HUES48 (cell line): ENCODE results near the gene CDHR4.

Experiments used
- H3K27ac ChIP-seq: one replicate; pipeline ENCODE4 v1.7.0; 2013; ENCODE audit warnings: low read depth, low read length, inconsistent platforms
- H3K27me3 ChIP-seq: 2 replicates; pipeline ENCODE4 v1.6.1; 2013; ENCODE audit warnings: mild to moderate bottlenecking, low read length; ENCODE audit not compliant: control insufficient read depth, insufficient read depth
- H3K36me3 ChIP-seq: 2 replicates; pipeline ENCODE4 v1.6.1; 2013; ENCODE audit warnings: low read length; ENCODE audit not compliant: control insufficient read depth, insufficient read depth
- H3K4me1 ChIP-seq: 2 replicates; pipeline ENCODE4 v1.6.1; 2013; ENCODE audit warnings: mild to moderate bottlenecking, low read length; ENCODE audit not compliant: control insufficient read depth, insufficient read depth
- H3K4me3 ChIP-seq: 2 replicates; pipeline ENCODE4 v1.5.1; 2013; ENCODE audit warnings: mild to moderate bottlenecking, low read depth, low read length
- H3K9ac ChIP-seq: 2 replicates; pipeline ENCODE4 v1.6.1; 2013; ENCODE audit warnings: mild to moderate bottlenecking, low read depth, low read length, moderate library complexity
- H3K9me3 ChIP-seq: 2 replicates; pipeline ENCODE4 v1.6.1; 2013; ENCODE audit warnings: low read length; ENCODE audit not compliant: control insufficient read depth, insufficient read depth

The CDHR4 gene

DNA sequence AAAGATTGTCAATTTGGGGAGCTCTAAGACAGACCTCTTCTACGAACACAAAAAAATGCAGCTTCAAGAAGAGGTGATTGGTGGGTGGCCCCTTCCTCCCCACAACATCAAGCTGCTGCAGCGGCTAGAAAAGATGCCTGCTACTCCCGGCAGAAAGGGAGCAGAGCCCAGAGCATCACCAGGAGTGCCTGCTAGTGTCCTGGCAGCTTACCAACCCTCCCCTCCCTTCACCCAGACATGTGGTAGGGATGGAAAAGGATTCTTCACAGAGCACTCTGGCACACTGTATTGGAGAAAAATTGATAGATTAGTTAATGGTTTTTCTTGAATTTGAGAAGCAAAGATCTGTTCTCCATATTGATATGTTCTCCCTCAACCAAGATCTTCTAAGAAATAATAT, 24.1 kb downstream of the CDHR4 start:
- Histone ChIP-seq H3K4me3 (no peak overlapping the region), H3K36me3 (peaks cover 8% of the 10 kb centered on the region), H3K27me3 (no peaks in the 10 kb centered on the region), H3K4me1 (no peaks in the 10 kb centered on the region), H3K9ac (no peak overlapping the region), H3K9me3 (no peaks in the 10 kb centered on the region), H3K27ac (no peak overlapping the region)

DNA sequence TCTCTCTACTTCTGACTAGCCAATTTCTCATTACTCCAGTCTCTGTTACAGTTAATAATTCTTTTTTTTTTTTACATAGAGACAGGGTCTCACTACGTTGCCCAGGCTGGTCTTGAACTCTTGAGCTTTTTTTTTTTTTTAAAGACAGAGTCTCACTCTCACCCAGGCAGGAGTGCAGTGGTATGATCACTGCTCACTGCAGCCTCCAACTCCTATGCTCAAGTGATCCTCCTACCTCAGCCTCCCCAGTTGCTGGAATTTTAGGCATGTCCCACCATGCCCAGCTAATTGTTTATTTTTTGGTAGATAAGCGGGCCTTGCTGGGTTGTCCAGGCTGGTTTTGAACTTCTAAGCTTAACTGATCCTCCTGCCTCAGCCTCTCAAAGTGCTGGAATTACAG, 27.0 kb downstream of the CDHR4 start:
- Histone ChIP-seq H3K9ac (no peak overlapping the region), H3K27me3 (no peaks in the 10 kb centered on the region), H3K4me1 (no peaks in the 10 kb centered on the region), H3K9me3 (no peaks in the 10 kb centered on the region), H3K27ac (no peak overlapping the region), H3K4me3 (no peak overlapping the region), H3K36me3 (peaks cover 13% of the 10 kb centered on the region)

DNA sequence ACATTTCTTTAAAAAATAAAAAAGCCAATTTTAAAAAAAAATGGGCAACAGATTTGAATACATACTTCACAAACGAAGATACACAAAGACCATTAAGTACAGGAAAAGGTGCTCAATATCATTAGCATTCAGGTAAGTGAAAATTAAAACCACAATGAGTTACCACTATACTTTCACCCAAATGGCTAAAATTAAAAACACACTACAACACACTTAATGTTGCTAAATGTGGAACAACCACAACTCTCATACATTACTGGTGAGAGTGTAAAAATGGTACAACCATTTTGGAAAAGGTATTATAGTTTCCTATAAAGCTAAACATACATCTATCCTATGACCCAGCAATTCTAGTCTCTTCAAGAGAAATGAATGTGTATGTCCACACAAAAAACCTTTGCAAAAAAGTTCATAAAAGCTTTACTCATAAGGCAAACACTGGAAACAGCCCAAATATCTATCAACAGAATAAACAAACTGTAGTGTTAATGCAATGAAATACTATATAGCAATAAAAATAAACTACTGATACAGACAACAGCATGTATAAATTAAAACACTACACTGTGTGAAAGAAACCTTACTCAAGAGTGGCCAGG, 28.2 kb downstream of the CDHR4 start:
- Histone ChIP-seq H3K27me3 (no peaks in the 10 kb centered on the region), H3K4me3 (no peak overlapping the region), H3K27ac (no peak overlapping the region), H3K9ac (no peak overlapping the region), H3K9me3 (no peaks in the 10 kb centered on the region), H3K36me3 (peaks cover 9% of the 10 kb centered on the region), H3K4me1 (no peaks in the 10 kb centered on the region)

DNA sequence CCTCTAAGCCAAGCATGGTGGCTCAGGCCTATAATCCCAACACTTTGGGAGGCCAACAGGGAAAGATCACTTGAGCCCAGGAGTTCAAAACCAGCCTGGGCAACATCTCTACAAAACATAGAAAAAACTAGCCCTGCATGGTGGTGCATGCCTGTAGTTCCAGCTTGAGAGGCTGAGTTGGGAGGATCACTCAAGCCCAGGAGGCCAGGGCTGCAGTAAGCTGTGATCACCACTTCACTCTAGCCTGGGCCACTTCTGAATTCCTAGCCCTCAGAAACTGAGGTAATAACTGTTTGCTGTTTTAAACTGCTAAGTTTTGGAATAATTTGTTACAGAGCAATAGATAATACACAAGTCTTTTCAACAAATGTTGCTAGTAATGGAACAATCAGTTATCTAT, 29.7 kb downstream of the CDHR4 start:
- Histone ChIP-seq H3K27ac (no peak overlapping the region), H3K4me3 (no peak overlapping the region), H3K9me3 (no peaks in the 10 kb centered on the region), H3K36me3 (peaks cover 8% of the 10 kb centered on the region; the same call in 1 of the 2 replicates), H3K4me1 (no peaks in the 10 kb centered on the region), H3K9ac (no peak overlapping the region), H3K27me3 (no peaks in the 10 kb centered on the region)

DNA sequence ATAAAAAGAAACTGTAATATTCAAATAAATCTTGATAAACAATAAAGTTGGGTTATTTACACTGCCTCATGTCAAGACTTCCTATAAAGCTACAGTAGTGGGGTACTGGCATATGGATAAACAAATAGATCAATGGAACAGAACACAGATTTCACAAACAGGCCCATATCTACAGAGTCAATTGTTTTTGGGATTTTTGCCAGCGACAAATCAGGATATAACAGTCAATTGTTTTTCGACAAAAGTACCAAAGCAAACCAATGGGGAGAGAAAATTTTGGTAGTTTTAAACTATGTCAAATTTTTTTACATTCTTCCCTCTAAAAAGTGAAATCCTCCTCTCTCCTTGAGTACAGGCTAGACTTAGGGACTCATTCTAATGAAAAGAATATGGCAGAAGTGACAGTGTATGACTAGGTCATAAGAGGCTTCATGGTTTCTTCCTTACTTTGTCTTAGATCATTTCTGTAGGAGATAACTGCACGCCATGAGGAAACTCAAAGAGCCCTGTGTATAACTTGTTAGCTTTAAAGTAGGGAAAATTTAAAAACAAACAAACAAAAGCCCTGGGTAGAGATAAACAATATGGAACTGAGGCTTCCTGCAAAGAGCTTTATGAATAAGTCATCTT, 30.3 kb downstream of the CDHR4 start:
- no peaks in the 10 kb centered on the region for H3K9me3 ChIP-seq
- no peak overlapping the region for H3K27ac ChIP-seq
- no peaks in the 10 kb centered on the region for H3K4me1 ChIP-seq
- H3K27me3 ChIP-seq, result no peaks in the 10 kb centered on the region
- peaks cover 8% of the 10 kb centered on the region; the same call in 1 of the 2 replicates for H3K36me3 ChIP-seq
- H3K4me3 ChIP-seq, result no peak overlapping the region
- H3K9ac ChIP-seq, result no peak overlapping the region

GRCh38 chr3:49763981-49764380, 35.7 kb downstream of the CDHR4 start:
- no peaks in the 10 kb centered on the region for H3K36me3 ChIP-seq
- H3K4me1 ChIP-seq, result no peaks in the 10 kb centered on the region
- H3K9ac ChIP-seq, result no peak overlapping the region
- H3K27me3 ChIP-seq, result no peaks in the 10 kb centered on the region
- H3K27ac ChIP-seq, result no peak overlapping the region
- H3K4me3 ChIP-seq, result no peak overlapping the region
- H3K9me3 ChIP-seq, result no peaks in the 10 kb centered on the region

DNA sequence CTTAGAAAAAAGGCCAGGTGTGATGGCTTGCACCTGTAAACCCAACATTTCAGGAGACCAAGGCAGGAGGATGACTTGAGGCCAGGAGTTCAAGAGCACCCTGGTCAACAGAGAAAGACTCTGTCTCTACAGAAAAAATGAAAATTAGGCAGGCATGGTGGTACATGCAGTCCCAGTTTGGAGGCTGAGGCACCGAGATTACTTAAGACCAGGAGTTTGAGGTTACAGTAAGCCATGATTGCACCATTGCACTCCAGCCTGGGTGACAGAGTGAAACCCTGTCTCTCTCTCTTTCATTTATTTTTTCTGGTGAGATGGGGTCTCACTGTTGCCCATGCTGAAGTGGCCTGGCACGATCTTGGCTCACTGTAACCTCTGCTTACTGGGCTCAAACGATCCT, 38.0 kb downstream of the CDHR4 start:
- H3K4me1 ChIP-seq, result no peaks in the 10 kb centered on the region
- no peaks in the 10 kb centered on the region for H3K36me3 ChIP-seq
- H3K9ac ChIP-seq, result no peak overlapping the region
- no peaks in the 10 kb centered on the region for H3K9me3 ChIP-seq
- no peak overlapping the region for H3K4me3 ChIP-seq
- no peaks in the 10 kb centered on the region for H3K27me3 ChIP-seq
- H3K27ac ChIP-seq, result no peak overlapping the region

DNA sequence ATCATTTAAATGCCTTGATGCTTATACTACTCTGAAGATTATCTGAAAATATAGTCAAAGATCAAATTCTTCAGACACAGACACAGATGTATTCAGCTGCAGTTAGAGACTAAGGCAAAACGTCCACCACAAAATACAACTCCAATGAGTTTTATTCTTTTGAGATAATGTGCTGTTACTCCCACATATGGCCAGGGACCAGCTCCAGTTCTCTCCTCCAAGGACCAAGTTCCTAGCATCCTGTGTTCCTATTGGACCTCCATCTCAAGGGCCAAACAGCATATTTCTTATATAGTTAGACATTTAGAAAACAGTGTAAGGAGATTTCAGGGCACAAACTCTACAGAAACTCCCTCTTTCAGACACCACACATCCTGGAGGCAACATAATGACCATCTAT, 40.4 kb downstream of the CDHR4 start:
- Histone ChIP-seq H3K9ac (no peak overlapping the region), H3K27ac (no peak overlapping the region), H3K4me3 (no peak overlapping the region), H3K27me3 (no peaks in the 10 kb centered on the region), H3K36me3 (no peaks in the 10 kb centered on the region), H3K4me1 (no peaks in the 10 kb centered on the region), H3K9me3 (no peaks in the 10 kb centered on the region)

DNA sequence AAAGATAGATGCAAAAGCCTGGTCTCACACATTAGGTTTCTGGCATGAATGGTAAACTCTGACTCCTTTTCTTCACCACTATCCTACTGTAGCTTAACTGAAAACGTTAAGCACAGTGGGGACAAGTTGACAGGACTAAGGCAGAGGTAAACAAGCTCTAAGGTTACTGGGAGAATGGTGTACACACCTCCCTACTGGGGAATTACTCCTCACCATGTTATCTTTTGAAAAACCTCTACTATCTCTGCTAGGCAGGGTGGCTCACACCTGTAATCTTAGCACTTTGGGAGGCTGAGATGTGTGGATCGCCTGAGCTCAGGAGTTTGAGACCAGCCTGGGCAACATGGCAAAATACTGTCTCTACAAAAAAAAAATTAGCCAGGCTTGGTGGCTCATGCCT, 42.5 kb downstream of the CDHR4 start:
- H3K36me3 ChIP-seq, result no peaks in the 10 kb centered on the region
- no peak overlapping the region for H3K9ac ChIP-seq
- H3K9me3 ChIP-seq, result no peaks in the 10 kb centered on the region
- H3K4me1 ChIP-seq, result no peaks in the 10 kb centered on the region
- H3K27me3 ChIP-seq, result no peaks in the 10 kb centered on the region
- H3K4me3 ChIP-seq, result no peak overlapping the region
- H3K27ac ChIP-seq, result no peak overlapping the region

GRCh38 chr3:49756036-49756435, 43.6 kb downstream of the CDHR4 start:
- no peaks in the 10 kb centered on the region for H3K27me3 ChIP-seq
- no peaks in the 10 kb centered on the region for H3K36me3 ChIP-seq
- H3K9ac ChIP-seq, result no peak overlapping the region
- no peaks in the 10 kb centered on the region for H3K4me1 ChIP-seq
- H3K9me3 ChIP-seq, result no peaks in the 10 kb centered on the region
- H3K4me3 ChIP-seq, result no peak overlapping the region
- no peak overlapping the region for H3K27ac ChIP-seq

- Histone ChIP-seq H3K36me3 (no peaks in the 10 kb centered on the region), H3K4me1 (no peaks in the 10 kb centered on the region), H3K4me3 (no peak overlapping the region), H3K27me3 (no peaks in the 10 kb centered on the region), H3K9ac (no peak overlapping the region), H3K9me3 (no peaks in the 10 kb centered on the region), H3K27ac (no peak overlapping the region)
Observed at GRCh38 chr3:49754536-49754935, 45.1 kb downstream of the CDHR4 start.
